ENCODE measurements around the gene SKOR1.

Gene SKOR1

DNA sequence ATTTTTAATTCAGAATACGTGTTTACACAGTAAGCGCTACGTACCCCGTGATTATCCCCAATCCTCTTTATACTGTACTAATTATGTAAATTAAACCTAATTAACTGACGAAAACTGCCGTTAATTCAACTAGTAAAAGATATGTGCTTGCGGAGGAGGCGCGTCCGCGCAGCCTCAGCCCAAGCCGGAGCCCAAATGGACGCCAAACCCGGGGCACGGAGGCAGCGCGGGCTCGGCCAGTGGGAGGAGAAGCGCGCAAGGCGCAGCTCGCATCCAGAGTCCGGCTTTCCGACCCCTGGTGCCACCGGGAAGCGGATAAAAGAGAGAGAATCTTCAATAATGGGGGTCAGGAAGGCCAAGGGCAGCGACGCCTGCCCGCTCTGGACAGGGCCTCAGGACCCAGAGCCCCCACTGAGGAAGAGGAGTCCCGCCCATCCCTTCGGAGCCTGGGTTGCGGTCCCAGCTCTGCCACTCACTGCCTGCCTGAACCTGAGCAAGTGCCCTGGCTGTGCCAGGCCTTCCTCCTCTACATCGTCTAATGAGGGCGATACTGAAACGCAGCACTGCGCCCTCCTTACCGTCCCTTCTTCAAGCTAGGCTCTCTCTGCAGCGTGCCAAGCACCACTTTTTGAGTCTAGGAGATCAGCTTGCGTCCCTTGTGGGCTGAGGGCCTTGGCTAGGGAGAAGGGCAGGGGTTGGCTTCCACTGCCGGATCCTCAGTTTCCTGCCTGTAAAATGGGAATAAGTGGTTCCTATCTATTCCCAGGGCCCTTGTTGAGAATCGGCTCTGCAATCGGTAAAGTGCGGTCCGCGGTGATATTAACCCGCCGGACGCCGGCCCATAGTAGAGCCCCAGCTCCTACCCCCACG lies 5.0 kb upstream of the SKOR1 start:
- DNase-seq: no peak

DNA sequence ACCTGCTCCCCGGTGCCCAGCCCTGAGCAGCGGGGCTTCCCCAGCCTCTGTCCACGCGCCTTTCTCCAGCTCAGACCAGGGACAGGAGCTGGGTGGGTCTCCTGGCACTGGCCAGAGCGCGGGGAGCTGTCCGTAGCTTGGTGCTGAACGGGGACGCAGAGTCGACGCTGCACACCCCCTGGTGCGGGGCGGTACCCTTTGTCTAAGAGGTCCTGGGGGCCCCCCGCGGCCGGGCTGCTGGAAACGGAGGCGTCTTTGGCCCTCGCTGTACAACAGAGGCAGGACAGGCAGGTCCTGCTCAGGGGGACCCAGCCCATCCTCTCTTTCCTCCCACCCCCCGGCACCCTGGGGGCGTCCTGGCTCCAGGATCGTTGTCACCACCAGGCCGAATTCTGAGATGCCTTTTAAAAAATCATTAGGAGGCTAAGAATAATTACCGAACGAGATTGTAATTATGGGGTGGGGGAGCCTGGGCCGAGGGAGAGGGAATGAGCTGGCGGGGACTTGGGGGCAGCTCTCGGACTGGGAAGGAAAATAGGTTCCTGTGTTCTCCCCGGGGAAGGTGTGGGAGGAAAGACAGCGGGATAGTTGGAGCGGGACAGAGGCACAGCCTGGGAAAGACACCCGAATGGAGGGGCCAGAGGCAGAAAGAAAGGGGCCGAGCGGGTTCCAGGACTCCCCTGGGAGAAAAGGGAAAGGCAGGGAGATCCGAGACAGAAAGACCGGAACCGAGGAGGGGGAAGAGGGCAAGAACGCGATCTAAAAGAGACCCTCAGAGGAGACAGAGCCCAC lies 4.1 kb upstream of the SKOR1 start:
- peak; percentile 49 for DNase-seq

DNA sequence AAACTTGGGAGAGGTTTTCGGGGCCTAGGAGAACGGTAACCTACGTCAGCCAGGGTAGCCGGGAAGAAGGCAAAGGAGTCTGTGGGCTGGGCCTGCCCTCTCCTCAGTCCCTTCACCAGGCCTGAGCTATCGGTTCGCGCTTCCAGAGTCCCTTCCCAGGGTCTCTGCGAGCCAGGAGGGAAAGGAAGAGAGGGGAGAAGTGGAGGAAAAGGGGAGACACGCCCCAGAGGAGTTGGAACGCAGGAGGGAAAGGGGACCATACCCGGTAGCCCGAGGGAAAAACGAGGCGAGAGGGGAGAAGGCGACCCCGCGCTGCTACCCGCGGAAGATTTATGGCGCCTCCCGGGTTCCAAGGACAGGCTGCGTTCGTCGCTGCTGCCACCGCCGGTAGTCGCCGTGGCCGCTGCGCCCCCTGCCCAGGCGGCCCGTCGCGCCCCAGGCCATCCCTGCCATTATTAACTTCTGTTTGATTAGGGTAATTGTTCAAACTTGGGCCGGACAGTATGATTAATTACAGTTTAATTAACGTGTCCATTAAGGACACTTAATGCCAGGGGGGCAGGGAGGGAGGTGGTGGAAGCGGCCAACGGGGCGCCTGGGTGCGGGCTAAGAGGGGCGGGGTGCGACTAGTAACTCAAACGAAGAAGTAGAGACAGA lies 3.4 kb upstream of the SKOR1 start:
- DNase-seq: no peak

DNA sequence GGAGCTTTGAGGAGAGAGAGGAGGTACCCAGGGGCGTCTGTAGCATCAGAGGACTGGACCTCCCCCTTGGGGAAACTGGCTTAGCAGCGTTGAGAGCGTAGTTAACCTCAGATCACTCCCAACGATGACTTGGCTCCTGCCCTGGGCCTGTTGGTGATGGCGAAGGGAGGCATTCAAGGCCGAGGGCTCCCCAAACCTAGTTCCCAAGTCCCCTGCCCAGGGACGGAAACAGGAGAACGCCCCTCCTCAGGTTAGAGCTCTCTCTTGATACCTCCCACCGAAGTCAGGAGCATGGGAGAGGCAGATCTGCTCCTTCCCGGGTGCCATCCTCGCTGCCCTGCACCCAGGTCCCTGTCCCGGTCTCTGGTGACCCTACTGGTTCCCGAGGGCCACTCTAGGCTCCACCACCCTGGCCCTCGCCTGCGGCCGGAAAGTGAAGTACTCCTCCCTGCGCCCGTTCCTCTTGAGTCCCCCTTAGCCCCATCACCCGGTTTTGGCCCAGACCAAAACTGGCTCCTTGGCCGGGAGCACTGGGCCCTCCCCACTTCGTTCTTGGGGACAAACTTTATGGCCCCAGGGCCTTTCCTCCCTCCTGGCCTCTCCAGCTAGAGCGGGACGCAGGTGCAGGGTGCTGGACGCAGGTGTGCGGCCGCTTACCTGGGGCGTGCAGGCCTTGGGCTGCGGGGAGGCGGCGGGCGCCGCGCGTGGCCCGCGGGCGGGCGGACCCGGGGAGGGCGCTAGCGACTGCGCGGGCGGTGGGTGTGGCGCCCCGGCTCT lies 2.6 kb upstream of the SKOR1 start:
- no peak for DNase-seq

DNA sequence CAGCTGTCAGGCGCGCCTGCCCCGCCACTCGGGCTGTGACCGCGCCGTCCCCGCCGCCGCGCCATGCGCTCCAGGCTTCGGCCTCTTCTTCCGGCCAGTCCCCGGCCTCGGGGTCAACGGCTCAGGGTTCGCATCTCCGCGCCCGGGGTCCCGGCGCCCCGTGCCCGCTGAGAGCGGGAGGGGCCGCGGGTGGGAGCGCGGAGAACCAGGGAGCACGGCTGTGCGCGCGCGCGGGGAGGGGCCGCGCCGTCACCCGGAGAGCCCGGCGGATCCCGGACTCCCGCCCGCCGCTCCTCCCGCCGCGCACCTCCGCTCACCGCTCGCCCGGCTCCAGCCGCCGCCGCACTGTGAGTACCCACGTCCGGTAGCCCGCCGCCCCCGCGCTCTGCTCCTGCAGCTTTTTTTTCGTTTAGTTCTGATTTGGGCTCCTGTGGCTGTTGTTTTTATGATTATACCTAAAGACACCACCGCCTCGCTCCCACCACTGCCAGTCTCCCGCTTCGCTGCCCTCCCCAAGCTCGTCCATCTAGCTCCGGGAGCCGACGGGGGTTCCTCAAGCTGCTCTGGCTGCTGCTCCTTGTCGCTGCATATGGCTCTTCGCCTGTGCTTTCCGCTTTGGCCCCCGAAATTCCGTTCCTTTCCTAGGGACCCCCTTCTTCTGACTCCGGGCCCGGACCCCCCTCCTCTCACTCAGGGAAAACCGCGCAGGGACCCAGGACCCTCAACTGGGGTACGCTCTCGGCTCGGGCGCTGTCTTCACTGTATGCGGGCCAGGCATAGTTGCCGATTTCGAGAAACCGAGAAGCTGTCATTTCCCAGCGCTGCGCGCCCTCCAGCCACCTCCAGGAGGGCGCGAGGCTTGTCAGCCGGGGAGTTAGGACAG lies 1.8 kb upstream of the SKOR1 start:
- DNase-seq: no peak

DNA sequence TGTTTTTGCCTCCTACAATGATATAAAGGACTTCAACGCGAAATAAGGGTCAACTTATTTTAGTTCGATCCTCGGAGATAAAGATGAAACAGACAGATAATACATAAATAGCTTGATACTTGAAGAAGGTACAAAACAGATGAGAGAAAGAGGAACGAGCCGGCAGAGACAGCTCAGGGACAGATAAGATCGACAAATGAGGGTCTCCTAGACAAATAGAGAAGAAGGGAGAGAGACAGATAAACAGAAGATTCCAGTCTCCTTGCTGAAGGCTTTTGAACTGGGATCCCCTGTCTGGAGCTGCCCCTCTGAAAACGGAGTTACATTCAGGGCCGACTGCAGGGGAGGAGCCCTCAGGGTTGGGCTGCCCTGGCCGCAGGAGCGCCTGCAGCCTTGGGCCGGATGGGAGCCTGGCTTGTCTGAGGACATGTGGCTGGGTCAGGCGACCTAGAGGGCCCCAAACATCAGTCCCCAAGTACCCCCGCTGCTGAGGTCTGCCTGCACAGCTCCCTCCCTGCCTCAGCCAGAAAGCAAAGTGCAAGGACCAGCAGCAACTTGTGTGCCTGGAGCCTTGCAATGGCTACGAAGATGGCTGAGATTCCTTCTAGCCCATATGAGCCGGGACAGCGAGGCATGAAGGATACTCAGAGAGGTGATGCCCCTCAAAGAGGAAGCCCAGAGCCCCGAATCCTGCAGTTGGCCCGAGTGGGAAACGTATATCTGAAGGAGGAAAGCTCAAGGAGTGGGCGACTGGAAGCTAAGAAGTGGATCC lies 926 bp upstream of the SKOR1 start:
- DNase-seq: no peak

DNA sequence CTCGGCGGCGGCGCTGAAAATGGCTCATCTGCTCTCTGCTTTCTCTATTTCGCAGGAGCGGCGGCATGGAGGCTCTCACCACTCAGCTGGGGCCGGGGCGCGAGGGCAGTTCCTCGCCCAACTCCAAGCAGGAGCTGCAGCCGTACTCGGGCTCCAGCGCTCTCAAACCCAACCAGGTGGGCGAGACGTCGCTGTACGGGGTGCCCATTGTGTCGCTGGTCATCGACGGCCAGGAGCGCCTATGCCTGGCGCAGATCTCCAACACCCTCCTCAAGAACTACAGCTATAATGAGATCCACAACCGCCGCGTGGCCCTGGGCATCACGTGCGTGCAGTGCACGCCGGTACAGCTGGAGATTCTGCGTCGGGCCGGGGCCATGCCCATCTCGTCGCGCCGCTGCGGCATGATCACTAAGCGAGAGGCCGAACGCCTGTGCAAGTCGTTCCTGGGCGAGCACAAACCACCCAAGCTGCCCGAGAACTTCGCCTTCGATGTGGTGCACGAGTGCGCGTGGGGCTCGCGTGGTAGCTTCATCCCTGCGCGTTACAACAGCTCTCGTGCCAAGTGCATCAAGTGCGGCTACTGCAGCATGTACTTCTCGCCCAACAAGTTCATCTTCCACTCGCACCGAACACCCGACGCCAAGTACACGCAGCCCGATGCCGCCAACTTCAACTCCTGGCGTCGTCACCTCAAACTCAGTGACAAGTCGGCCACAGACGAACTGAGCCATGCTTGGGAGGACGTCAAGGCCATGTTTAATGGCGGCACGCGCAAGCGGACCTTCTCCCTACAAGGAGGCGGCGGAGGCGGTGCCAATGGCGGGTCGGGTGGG lies 790 bp downstream of the SKOR1 start:
- DNase-seq: no peak

DNA sequence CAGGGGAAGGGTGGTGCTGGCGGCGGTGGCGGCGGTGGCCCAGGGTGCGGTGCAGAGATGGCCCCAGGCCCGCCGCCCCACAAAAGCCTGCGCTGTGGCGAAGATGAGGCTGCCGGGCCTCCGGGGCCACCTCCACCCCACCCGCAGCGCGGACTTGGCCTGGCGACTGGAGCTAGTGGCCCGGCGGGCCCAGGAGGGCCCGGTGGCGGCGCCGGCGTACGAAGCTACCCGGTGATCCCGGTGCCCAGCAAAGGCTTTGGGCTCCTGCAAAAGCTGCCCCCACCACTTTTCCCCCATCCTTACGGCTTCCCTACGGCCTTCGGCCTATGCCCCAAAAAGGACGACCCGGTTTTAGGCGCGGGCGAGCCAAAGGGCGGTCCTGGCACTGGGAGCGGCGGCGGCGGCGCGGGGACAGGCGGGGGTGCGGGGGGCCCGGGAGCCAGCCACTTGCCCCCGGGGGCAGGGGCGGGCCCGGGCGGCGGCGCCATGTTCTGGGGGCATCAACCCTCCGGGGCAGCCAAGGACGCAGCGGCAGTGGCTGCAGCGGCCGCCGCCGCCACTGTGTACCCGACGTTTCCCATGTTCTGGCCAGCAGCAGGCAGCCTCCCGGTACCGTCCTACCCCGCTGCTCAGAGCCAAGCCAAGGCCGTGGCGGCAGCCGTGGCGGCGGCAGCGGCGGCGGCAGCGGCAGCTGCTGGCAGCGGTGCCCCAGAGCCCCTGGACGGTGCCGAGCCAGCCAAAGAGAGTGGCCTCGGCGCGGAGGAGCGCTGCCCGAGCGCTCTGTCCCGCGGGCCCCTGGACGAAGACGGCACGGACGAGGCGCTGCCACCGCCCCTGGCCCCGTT lies 1.6 kb downstream of the SKOR1 start:
- DNase-seq: no peak

DNA sequence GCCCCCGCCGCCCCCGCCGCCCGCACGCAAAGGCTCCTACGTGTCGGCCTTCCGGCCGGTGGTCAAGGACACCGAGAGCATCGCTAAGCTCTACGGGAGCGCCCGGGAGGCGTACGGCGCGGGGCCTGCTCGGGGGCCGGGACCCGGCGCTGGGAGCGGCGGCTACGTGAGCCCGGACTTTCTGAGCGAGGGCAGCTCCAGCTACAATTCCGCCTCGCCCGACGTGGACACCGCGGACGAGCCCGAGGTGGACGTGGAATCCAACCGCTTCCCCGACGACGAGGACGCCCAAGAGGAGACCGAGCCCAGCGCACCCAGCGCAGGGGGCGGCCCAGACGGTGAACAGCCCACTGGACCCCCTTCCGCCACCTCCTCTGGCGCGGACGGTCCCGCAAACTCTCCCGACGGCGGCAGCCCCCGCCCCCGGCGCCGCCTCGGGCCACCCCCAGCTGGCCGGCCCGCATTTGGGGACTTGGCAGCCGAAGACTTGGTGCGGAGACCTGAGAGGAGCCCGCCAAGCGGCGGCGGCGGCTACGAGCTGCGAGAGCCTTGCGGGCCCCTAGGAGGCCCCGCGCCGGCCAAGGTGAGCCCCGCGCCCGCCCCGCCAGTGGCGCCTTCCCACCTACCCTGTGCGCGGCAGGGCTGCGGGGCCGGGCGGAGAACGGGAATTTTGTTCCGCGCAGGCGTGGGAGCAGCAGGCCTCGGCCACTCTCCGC lies 2.4 kb downstream of the SKOR1 start:
- no peak for DNase-seq

DNA sequence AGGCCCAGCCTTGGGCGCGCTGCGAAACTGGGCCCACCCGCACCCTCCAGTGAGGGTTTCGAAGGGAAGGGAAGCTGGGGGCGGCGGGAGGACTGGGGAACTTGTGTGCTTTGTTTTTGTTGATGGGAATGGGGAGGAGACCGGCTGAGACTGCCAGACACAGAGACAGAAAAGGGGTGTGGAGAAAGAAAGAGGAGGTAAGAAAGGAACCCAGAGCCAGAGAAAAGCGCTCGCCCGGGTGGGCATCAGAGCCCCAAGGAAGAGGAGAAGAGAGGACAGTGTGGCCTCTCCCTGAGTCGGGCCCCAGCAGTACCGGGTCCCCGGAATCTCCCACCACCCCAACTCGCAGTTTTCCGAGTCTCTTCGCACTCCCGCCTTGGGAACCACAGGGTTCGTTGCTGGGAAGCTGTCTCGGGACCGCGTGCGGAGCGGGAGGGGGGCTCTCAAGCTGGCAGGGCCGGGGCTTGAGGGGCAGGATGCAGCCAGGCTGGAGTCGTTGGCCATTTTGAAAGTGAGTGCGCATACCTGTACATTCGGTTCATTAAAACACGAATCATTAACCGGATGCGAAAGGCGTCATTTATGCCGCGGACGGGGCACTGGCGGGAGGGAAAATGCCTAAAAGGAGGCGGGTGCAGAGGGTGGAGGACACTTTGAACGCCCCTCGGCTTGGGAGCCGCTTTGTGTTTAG lies 3.1 kb downstream of the SKOR1 start:
- DNase-seq: no peak

DNA sequence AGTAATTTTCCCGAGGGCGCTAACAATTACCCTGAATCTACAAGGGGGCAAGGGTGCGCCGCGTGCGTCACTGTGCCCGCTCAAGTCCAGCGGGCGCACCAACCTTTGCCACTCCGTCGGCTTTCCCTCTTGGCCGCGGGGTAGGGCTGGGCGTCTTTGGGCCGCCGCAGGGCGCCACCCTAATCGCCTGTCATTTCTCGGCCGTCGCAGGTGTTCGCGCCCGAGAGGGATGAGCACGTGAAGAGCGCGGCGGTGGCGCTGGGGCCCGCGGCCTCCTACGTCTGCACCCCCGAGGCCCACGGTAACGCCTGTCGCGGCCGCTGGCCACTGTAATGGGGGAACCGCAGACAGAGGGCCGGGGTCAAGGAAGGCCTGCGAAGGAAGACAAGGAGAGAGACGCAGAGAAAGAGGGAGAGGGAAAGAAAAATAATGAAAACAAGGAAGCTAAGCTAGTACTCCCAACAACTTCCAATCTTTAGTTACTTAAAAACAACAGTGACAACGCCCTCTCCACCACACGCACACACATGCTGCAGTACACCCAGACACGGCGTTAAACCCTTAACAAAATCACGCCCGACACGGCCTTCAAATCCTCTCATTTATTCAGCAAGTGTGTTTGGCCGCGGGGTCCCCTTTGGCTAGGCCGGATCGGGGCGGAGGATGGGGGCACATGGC lies 3.8 kb downstream of the SKOR1 start:
- DNase-seq: no peak

DNA sequence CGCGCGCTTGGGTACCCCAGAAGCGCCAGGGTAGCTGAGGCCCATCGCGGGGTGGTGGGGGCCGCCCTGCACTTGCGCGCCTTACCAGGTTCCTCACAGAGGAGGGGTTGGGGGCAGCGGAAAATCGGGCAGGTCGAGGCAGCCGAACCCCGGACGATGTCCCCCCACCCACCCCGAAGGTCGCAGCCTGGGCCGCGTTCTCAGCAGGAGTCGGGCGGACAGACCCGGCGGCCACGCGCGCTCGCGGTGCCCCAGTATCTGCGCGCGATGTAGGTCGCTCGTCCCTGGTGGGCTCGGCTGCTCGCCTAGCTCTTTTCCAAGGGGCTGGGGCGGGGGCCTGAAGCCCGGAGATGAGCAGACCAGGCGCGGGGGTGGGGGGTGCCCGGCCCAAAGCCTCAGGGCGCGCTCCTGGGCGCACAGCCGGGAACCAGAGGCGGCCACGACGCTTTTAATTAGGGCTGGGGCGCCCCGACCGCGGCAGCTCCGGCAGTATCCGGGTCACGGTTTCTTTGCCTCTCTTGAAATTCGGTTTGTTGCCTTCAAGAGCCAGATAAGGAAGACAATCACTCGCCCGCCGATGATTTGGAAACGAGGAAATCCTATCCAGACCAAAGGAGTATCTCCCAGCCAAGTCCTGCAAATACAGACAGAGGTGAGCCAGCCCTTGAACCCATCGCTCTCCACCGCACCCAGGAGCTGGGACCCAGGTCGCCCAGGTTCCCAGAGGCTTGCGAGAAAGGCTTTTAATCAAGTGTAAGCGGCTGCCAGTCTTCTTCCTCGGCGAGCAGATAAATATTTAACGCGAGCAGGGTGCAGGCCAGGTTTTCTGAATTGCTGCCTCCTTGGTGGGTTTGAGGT lies 4.6 kb downstream of the SKOR1 start:
- DNase-seq: no peak

DNA sequence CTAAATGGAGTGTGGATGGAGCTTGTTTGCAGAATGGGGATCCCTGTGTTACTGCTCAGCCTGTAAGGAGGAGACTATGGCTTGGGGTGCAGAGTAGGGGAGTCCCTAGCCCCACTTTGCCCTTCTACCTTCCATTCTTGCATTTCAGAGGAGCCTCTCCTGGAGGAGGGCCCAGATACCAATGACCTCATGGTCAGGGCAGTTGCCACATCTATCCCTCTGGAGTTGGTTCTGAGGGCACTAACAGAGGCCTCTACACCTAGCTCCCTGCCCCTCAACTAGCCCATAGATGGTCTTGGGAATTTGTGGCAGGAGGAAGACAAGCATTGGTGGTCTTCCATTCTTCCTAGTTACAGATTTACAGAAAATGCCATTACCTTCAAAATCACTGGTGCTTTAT lies 6.1 kb downstream of the SKOR1 start:
- DNase-seq: no peak

DNA sequence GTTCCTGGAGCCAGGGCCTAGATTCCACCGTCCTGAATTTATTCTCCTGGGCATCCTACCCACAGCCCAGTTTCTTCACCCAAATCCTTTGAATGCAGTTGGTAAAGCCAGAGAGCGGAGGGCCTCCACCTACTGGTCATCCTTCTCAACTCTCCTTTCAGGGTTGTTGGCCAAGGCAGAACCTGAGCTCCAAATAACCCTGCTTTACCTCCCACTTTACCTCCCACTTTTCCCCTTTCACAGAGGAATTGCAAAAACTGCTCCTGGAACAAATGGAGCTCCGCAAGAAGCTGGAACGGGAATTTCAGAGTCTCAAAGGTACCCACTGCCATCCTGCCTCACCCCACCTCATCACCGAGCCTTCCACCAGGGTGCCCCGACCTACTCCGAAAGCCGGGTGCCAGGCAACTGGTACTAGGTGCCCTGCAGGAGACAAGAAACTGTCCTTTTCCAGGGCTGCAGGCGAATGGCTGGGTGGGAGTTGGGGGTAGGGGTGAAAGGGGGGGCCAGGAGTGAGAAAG lies 6.8 kb downstream of the SKOR1 start:
- DNase-seq: no peak

DNA sequence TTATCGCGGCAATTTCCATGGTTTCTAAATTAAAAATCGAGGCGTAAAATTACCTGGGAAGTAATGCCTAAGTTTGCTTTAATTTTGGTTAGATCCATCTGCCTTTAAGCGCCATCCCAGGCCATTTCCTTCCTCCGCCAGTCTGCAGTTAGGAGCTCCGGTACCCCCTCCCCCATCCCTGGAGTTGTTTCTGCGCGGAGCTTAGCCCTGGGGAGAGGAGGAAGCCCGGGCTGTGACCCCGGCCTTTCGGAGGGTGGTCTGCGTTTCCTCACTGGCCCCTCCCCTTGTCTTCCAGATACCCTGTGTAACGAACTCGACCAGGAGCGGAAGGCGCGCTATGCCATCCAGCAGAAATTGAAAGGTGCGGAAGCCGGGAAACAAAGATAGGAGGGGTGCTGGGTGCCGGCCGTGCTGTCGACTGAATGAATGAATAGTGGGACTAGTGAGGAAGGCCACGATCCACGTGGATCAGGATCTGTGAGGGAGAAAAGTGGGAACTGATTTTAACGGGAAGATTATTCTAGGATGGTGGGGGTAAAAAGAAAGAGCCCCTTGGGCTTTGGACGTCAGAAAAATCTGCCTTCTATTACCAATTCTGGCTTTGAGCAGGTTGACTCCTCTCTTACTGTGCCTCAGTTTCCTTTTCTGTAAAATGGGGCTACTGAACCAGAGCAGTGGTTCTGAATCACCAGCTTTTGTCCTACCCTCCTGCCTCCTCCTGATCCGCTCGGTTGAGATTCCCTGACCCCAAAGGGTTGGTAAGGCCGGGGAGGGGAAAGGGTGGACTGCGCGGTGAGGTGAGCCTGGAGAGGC lies 7.8 kb downstream of the SKOR1 start:
- no peak for DNase-seq
